ENCODE data around the gene PDLIM7. TPM values are rescaled to one million over a fixed set of nuclear protein-coding genes. Genes with fewer than 3 reads are reported as not detected.
A peak's percentile ranks its signal among the peaks of the same experiment; 100 is the strongest.

PDLIM7 gene
- total and polyA plus RNA-seq, 4 donors, result 184 to 1,248 (median 620) TPM

DNA sequence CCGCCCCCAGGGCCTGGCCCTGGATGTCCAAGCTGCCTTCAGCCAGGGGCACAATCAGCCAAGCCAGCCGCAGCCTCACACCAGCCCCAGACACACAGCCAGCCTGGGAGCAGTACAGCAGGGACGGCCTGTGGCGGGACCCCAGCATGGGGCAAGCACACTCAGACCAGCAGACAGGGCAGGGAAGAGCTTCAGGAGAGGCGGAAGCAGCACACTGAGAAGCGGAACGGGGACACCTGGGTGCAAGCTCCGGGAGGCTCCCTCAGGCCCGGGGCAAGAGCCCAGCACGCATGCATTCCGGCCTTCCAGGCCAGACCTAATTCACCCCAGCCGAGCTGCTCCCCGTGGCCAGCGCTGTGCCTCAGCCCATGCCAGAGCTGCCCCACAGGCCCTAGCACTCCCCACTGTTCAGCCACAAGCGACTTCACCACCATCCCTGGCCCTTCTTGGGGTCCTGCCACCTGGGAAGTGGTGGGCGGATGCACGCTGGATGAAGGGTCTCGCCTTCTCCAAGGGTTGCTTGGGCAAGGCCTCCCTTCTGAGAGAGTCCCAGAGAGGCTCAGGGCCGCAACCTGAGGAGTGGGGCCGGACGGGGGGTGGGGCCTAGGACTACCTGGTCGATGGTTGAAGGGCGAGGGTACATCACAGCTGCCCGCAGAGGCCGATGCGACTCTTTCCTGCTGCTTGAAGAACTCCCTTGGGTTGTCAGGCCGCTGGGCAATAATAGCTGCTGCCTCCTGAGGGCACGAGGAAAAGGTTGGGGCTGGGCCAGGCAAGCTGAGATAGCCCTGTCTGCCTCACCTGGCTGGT is 37.4 kb downstream of the PDLIM7 start:
- no peaks in the 10 kb centered on the region for H3K27me3 ChIP-seq (ENCODE audit: control insufficient read depth in 1 of 2, insufficient read depth in 2 of 2, low read length in 1 of 2)
- ATAC-seq (ENCODE audit: low FRiP score) (no peak), DNase-seq (no peak)
- no peak overlapping the region for H3K27ac ChIP-seq (ENCODE audit: low read depth in 1 of 2, low read length in 2 of 2)
- H3K36me3 ChIP-seq (ENCODE audit: control insufficient read depth in 1 of 2, insufficient read depth in 2 of 2, low read length in 1 of 2), result peaks cover 0 to 3% of the 10 kb centered on the region in 2 donors
- H3K9me3 ChIP-seq (ENCODE audit: control insufficient read depth, low read length), result no peaks in the 10 kb centered on the region
- 85 to 89% methylated on average over 27 to 28 of the region's 28 CpGs for WGBS, 2 donors
- no peaks in the 10 kb centered on the region for H3K4me1 ChIP-seq (ENCODE audit: control insufficient read depth in 1 of 2, insufficient read depth in 2 of 2, low read length in 2 of 2)
- intact Hi-C loops (cut with DNase I), result loop anchor here in 1 of 2 donors (5.0 kb wide), 1 partner anchor 148 kb away; the partner anchor contains the start of gene MXD3
- no peak overlapping the region for H3K4me3 ChIP-seq (ENCODE audit: low read length in 2 of 2)

- peaks cover 0 to 3% of the 10 kb centered on the region in 2 donors for H3K36me3 ChIP-seq (ENCODE audit: control insufficient read depth in 1 of 2, insufficient read depth in 2 of 2, low read length in 1 of 2)
- 85 to 88% methylated on average over 11 of the region's 11 CpGs for WGBS, 2 donors
- H3K27ac ChIP-seq (ENCODE audit: low read depth in 1 of 2, low read length in 2 of 2), result no peak overlapping the region
- no peak overlapping the region for H3K4me3 ChIP-seq (ENCODE audit: low read length in 2 of 2)
- no peaks in the 10 kb centered on the region for H3K4me1 ChIP-seq (ENCODE audit: control insufficient read depth in 1 of 2, insufficient read depth in 2 of 2, low read length in 2 of 2)
- no peak for DNase-seq
- no peaks in the 10 kb centered on the region for H3K27me3 ChIP-seq (ENCODE audit: control insufficient read depth in 1 of 2, insufficient read depth in 2 of 2, low read length in 1 of 2)
- intact Hi-C loops (cut with DNase I), result loop anchor here in 1 of 2 donors (5.0 kb wide), 1 partner anchor 147 kb away; the partner anchor contains the start of gene MXD3
- no peaks in the 10 kb centered on the region for H3K9me3 ChIP-seq (ENCODE audit: control insufficient read depth, low read length)
- no peak for ATAC-seq (ENCODE audit: low FRiP score)
Observed at GRCh38 chr5:177459357-177459756, 38.0 kb downstream of the PDLIM7 start.

DNA sequence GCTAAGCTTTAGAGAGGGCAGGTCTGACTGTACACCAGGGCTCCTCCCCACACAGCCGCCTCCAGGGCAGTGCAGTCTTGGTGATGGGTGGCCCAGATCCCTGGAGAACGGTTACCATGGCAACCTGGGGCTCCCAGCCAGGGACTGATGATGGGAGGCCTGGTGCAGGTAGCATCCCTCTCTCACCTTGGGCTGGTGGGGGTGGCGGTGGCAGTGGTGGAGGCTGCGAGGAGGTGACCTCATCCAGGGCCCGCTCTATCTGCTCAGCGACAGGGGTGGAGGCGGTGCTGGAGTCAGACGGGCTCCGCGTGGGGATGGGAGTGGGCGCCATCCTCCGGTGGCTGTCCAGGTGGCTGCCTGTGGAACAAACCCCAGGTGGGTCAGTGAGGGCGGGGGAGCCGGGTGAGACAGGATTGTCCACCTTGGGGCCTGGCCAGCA is 38.5 kb downstream of the PDLIM7 start:
- no peaks in the 10 kb centered on the region for H3K9me3 ChIP-seq (ENCODE audit: control insufficient read depth, low read length)
- 70 to 74% methylated on average over 14 of the region's 14 CpGs for WGBS, 2 donors
- DNase-seq, result no peak
- H3K27ac ChIP-seq (ENCODE audit: low read depth in 1 of 2, low read length in 2 of 2), result no peak overlapping the region
- no peak overlapping the region for H3K4me3 ChIP-seq (ENCODE audit: low read length in 2 of 2)
- H3K27me3 ChIP-seq (ENCODE audit: control insufficient read depth in 1 of 2, insufficient read depth in 2 of 2, low read length in 1 of 2), result no peaks in the 10 kb centered on the region
- ATAC-seq (ENCODE audit: low FRiP score), result no peak
- intact Hi-C loops (cut with DNase I), result loop anchor here in 1 of 2 donors (5.0 kb wide), 1 partner anchor 147 kb away; the partner anchor contains the start of gene MXD3
- H3K36me3 ChIP-seq (ENCODE audit: control insufficient read depth in 1 of 2, insufficient read depth in 2 of 2, low read length in 1 of 2), result peaks cover 0 to 3% of the 10 kb centered on the region in 2 donors
- no peaks in the 10 kb centered on the region for H3K4me1 ChIP-seq (ENCODE audit: control insufficient read depth in 1 of 2, insufficient read depth in 2 of 2, low read length in 2 of 2)

- DNase-seq (no peak), ATAC-seq (ENCODE audit: low FRiP score) (no peak)
- intact Hi-C loops (cut with DNase I), result loop anchor here in 1 of 2 donors (2.0 to 5.0 kb wide), 2 partner anchors 37 to 146 kb away; partner anchors contain the start of gene MXD3
- Histone ChIP-seq H3K27ac (ENCODE audit: low read depth in 1 of 2, low read length in 2 of 2) (peak overlapping the region in 1 of 2 donors; percentile 64), H3K4me3 (ENCODE audit: low read length in 2 of 2) (no peak overlapping the region), H3K4me1 (ENCODE audit: control insufficient read depth in 1 of 2, insufficient read depth in 2 of 2, low read length in 2 of 2) (no peaks in the 10 kb centered on the region), H3K27me3 (ENCODE audit: control insufficient read depth in 1 of 2, insufficient read depth in 2 of 2, low read length in 1 of 2) (no peaks in the 10 kb centered on the region), H3K9me3 (ENCODE audit: control insufficient read depth, low read length) (no peaks in the 10 kb centered on the region), H3K36me3 (ENCODE audit: control insufficient read depth in 1 of 2, insufficient read depth in 2 of 2, low read length in 1 of 2) (peaks cover 0 to 3% of the 10 kb centered on the region in 2 donors)
- 52 to 57% methylated on average over 19 to 20 of the region's 20 CpGs for WGBS, 2 donors
Observed at GRCh38 chr5:177457852-177458681, 39.3 kb downstream of the PDLIM7 start.

DNA sequence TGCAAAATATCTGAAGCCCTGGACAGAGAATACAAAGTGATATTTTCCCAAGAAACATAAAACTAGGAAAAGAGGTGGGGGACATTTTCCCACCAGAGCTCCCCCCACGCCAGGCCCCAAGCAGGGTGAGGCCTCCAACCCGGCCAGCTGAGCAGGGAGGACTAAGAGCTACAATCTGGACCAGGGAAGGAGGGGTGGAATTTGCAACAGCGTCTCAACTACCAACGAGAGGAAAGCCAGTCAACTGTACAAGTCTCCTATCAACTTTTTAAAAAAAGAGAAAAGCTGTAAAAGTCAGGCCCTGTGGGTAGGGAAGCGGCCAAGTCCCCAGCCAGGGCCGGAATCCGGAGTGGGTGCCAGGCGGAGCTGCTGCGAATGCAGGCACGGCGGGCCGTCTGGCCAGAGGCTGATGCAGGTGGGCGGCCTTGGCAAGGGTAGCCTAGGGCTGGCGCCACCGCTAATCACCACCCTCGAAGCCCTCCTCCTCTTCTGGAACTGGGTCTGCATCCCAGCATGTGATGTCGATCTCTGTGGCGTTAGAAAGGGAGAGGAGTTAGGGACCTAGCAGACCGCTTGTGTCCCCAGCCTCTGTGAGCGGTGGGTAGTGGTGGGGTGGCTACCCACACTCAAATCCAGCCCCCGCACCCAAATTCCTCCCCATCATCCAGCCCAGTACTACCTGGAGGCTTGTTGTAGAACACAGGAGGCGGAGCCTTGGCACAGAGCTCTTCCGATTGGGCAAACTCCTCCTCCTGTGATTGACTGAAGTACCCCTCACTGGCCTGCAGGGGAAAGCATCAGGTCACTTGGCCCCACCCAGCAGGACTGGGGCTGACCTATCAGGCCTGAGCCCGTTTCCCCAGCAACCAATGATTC is 40.2 kb downstream of the PDLIM7 start:
- Histone ChIP-seq H3K36me3 (ENCODE audit: control insufficient read depth in 1 of 2, insufficient read depth in 2 of 2, low read length in 1 of 2) (peaks cover 0 to 3% of the 10 kb centered on the region in 2 donors), H3K4me3 (ENCODE audit: low read length in 2 of 2) (no peak overlapping the region), H3K27ac (ENCODE audit: low read depth in 1 of 2, low read length in 2 of 2) (peak overlapping the region in 1 of 2 donors; percentile 72), H3K9me3 (ENCODE audit: control insufficient read depth, low read length) (no peaks in the 10 kb centered on the region), H3K4me1 (ENCODE audit: control insufficient read depth in 1 of 2, insufficient read depth in 2 of 2, low read length in 2 of 2) (no peaks in the 10 kb centered on the region), H3K27me3 (ENCODE audit: control insufficient read depth in 1 of 2, insufficient read depth in 2 of 2, low read length in 1 of 2) (no peaks in the 10 kb centered on the region)
- DNase-seq (peak; percentile 91), ATAC-seq (ENCODE audit: low FRiP score) (peak; percentile 68)
- 9 to 10% methylated on average over 24 of the region's 24 CpGs for WGBS, 2 donors
- intact Hi-C loops (cut with DNase I), result loop anchor here in 1 of 2 donors (2.0 to 5.0 kb wide), 2 partner anchors 38 to 145 kb away; partner anchors contain the start of gene MXD3

GRCh38 chr5:177456591-177456964 is 40.8 kb downstream of the PDLIM7 start:
- H3K4me3 ChIP-seq (ENCODE audit: low read length in 2 of 2), result no peak overlapping the region
- ATAC-seq (ENCODE audit: low FRiP score) (no peak), DNase-seq (no peak)
- H3K9me3 ChIP-seq (ENCODE audit: control insufficient read depth, low read length), result no peaks in the 10 kb centered on the region
- H3K36me3 ChIP-seq (ENCODE audit: control insufficient read depth in 1 of 2, insufficient read depth in 2 of 2, low read length in 1 of 2), result peaks cover 0 to 3% of the 10 kb centered on the region in 2 donors
- no peaks in the 10 kb centered on the region for H3K27me3 ChIP-seq (ENCODE audit: control insufficient read depth in 1 of 2, insufficient read depth in 2 of 2, low read length in 1 of 2)
- H3K4me1 ChIP-seq (ENCODE audit: control insufficient read depth in 1 of 2, insufficient read depth in 2 of 2, low read length in 2 of 2), result no peaks in the 10 kb centered on the region
- H3K27ac ChIP-seq (ENCODE audit: low read depth in 1 of 2, low read length in 2 of 2), result peak overlapping the region in 1 of 2 donors; percentile 9
- 15 to 18% methylated on average over 11 to 12 of the region's 12 CpGs for WGBS, 2 donors
- intact Hi-C loops (cut with DNase I), result loop anchor here in 1 of 2 donors (2.0 to 5.0 kb wide), 2 partner anchors 38 to 144 kb away; partner anchors contain the start of gene MXD3

- DNase-seq (peak; percentile 95 to 98), ATAC-seq (ENCODE audit: low FRiP score) (peak; percentile 84)
- no peaks in the 10 kb centered on the region for H3K4me1 ChIP-seq (ENCODE audit: control insufficient read depth in 1 of 2, insufficient read depth in 2 of 2, low read length in 2 of 2)
- WGBS, 2 donors, result 1% methylated on average over 71 to 76 of the region's 76 CpGs
- peaks cover 0 to 3% of the 10 kb centered on the region in 2 donors for H3K36me3 ChIP-seq (ENCODE audit: control insufficient read depth in 1 of 2, insufficient read depth in 2 of 2, low read length in 1 of 2)
- no peaks in the 10 kb centered on the region for H3K9me3 ChIP-seq (ENCODE audit: control insufficient read depth, low read length)
- H3K4me3 ChIP-seq (ENCODE audit: low read length in 2 of 2), result peak overlapping the region; percentile 11 to 44
- peak overlapping the region; percentile 6 to 44 for H3K27ac ChIP-seq (ENCODE audit: low read depth in 1 of 2, low read length in 2 of 2)
- intact Hi-C loops (cut with DNase I), result loop anchor here in 1 of 2 donors (2.0 to 5.0 kb wide), 3 partner anchors 29 to 144 kb away; partner anchors contain the start of genes GRK6 and MXD3
- no peaks in the 10 kb centered on the region for H3K27me3 ChIP-seq (ENCODE audit: control insufficient read depth in 1 of 2, insufficient read depth in 2 of 2, low read length in 1 of 2)
Observed at GRCh38 chr5:177455661-177456590, 41.5 kb downstream of the PDLIM7 start.
